ENCODE data around the gene CD96. TPM values are rescaled to one million over a fixed set of nuclear protein-coding genes. Genes with fewer than 3 reads are reported as not detected.
"Not testable (repeated sequence)": the region's sequence is repeated elsewhere in the genome, so short reads cannot be mapped to it uniquely, and the experiment has no call there.

Gene CD96
- total RNA-seq, 1 experiment from 2014 or later, result not detected

DNA sequence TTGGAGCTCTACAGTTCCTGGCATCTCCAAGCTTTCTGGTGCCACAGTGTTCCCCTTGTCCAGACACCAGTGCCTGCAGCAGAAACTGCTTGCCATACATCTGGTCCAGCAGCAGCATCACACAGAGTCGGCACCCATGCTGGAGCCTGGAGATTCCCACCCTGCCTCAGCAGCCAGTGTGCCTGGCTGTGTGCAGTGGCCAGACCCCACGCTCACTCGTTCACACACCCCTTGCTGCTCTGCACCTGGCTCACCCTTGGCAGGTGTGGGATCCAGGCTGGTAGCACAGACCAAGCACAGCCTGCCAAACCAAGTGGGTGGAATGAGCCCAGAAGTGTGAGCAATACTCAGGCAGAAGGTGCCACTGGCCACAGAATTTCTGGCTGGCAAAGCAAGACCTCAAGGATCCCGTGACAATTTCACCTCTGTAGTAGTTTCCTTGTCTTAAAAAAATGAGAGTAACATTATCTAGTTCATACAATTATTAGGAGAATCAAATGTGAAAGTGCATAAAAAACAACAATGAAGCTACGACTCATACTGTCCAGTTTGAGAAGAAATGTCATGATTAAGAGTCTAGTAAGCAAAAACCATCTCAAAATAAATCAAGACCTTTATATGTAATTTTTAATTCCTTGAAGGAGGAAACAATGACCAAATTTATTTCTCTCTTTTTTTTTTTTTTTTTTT is 76.1 kb downstream of the CD96 start:
- no peak for DNase-seq (ENCODE audit: extremely low read depth, low read depth)

DNA sequence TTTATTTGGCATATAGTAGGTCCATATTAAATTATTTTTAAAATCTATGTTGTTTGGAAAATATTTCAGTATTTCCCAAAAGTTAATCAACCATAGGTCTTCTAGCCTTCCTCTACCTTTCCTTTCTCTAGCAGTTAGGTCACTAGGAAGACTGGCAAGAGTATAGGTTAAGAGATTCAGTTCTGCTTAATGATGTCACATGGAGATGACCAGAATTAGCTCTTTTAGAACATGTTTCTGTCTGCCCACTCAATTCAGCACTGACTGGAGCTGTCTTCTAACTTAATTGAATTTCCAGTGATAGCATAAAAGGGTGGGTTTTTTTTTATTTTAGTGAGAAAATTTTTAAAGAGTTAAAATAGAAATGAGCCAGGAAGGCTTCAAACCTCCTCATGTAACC is 76.9 kb downstream of the CD96 start:
- DNase-seq (ENCODE audit: extremely low read depth, low read depth), result no peak

DNA sequence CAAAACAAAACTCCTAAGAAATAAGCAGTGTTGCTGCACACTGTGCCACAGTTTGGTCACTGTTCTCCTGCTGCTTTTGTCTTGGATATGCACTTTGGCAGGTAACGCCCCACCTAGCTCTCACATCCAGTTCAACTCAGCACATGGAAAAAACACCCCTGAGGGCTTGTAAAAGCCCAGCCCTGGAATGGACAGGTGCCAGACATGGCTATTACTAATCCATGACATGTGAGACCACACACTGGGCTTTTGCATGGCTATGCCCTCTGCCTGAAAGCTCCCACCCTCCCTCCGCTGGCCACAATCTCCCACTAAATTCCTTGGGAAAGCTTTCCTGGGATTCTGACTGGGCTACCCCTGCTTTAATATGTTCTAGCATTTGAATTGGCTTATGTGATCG is 77.8 kb downstream of the CD96 start:
- no peak for DNase-seq (ENCODE audit: extremely low read depth, low read depth)

DNA sequence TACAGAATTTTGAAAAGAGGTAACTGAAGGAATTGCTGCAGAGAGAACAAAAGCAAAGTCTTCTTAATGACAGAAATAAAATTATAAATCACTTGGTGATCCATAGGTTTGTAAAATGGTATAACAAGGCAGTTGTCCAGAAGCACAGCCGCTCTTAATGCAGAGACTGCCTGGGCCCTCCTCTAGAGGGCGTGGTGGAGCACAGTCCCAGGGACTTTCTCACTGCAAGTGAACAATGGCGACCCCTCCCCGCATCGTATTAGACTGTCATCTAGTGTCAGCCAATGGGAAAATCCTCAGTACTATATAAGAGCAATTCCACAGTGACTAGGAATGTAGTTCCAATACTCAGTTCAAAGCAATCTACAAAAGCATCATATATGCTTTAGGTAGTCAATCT is 79.5 kb downstream of the CD96 start:
- DNase-seq (ENCODE audit: extremely low read depth, low read depth), result peak; percentile 1

DNA sequence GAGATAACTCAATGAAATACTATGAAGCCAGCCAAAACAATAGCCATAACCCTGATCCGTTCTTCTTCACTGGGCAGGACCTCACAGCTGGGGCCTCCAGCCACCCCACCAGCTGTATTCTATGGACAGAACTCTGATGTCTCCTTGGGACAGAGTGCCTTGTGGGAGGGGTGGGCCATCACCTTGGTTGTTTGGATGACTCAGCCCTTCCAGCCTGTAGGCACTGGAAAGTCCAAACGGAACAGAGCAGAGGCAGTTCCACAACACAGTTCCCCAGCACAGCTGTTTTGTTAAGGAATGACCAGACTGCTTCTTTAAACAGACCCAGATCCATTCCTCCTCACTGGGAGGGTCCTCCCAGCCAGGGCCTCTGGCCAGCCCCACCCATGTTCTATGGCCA is 85.1 kb downstream of the CD96 start:
- DNase-seq (ENCODE audit: extremely low read depth, low read depth), result no peak

DNA sequence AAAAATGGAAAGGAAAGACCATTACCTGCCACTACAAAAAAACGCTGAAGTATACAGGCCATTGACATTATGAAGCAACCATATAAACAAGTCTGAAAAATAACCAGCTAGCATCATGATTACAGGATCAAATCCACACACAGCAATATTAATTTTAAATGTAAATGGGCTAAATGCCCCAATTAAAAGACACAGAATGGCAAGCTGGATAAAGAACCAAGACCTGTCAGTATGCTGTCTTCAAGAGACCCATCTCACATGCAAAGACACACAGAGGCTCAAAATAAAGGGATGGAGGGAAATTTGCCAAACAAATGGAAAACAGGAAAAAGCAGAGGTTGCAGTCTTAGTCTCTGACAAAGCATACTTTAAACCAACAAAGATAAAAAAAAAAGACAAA is 87.0 kb downstream of the CD96 start:
- DNase-seq (ENCODE audit: extremely low read depth, low read depth), result not testable (repeated sequence)

- DNase-seq (ENCODE audit: extremely low read depth, low read depth), result not testable (repeated sequence)
Measured at GRCh38 chr3:111630638-111631037, 88.6 kb downstream of the CD96 start.

DNA sequence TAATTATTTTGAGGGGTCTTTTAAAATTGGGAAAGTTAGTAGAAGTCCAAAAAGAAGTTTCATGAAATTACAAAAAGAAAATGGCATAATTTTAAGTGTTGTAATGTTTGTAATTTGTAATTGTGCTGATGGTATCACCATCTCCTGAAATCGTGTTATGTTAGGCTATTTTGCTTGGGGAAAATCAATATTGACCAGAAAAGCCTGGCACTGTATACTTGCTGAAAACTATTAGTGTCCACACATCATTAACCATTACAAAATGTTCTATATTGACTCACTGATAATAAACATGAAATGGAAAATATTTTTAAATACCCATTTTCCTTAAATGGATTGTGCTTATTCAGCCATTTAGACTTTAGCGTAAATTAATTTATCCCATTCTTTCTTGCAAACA is 93.4 kb downstream of the CD96 start:
- no peak for DNase-seq (ENCODE audit: extremely low read depth, low read depth)

- no peak for DNase-seq (ENCODE audit: extremely low read depth, low read depth)
Measured at GRCh38 chr3:111636366-111636885, 94.4 kb downstream of the CD96 start.

GRCh38 chr3:111639316-111639715 is 97.3 kb downstream of the CD96 start:
- DNase-seq (ENCODE audit: extremely low read depth, low read depth), result no peak

DNA sequence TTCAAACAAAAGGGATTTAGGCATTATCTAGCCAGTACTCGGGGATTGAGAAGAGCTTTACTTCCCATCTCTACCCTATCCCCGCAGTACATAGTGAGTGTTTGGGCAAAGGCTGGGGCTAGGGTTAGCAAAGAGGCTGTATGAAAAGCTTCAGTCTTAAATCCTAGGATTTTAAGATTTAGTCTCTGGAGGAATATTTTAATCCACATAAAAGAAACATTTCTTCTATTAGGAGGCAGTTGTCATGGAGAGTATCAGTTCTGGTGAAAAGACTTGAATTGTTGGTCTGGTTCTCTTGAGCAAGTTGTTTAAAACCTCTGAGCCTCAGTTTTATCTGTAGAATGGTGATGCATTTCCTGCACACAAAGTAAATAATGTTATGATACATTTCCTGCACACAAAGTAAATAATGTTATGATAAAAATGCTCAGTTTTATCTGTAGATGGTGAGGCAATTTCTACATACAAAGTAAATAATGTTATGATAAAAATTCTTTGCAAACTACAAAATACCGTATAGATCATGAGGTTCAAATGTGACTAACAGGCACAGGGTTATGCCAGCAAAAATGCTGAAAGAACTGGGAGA is 107.1 kb downstream of the CD96 start:
- DNase-seq (ENCODE audit: extremely low read depth, low read depth), result no peak

DNA sequence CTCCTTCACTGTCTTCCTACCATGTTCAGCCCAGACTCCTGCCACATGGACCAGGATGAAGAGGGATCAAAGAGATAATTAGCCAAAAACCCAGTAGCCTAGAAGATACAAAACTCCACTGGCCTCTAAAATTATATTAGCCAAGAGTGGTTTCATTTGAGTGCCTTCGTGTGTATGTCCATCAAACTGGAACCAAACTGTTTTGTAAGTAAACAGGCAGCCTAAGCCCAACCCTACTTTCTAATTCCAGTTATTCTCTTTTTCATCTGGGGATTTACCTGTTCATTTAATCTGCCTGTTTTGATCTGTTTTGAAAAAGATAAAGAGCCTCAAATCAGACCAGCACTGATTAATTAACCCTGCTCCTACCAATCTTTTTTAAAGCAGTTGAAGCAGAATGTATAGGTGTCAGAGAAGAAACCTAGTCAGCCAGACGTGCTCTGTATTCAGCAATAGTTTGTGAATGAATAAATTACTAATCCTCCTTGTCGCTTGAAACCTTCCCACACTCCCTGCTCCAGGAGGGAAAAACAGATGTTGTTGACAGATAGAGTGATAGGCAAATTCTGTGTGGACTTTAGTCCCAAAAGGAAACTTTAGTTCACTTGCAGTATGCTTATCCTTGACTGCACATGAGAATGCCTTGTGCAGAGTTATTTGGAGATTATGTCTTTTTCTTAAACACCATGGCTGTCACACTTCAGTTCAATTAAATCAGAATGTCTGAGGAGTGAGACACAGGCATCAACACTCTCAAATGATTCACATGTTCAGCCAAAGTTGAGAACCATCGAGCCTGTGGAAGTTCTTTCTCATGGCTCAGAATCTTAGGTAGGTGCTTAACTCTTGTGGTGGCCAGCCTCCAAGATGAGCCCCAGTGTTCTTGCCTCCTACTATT is 108.6 kb downstream of the CD96 start:
- no peak for DNase-seq (ENCODE audit: extremely low read depth, low read depth)

DNA sequence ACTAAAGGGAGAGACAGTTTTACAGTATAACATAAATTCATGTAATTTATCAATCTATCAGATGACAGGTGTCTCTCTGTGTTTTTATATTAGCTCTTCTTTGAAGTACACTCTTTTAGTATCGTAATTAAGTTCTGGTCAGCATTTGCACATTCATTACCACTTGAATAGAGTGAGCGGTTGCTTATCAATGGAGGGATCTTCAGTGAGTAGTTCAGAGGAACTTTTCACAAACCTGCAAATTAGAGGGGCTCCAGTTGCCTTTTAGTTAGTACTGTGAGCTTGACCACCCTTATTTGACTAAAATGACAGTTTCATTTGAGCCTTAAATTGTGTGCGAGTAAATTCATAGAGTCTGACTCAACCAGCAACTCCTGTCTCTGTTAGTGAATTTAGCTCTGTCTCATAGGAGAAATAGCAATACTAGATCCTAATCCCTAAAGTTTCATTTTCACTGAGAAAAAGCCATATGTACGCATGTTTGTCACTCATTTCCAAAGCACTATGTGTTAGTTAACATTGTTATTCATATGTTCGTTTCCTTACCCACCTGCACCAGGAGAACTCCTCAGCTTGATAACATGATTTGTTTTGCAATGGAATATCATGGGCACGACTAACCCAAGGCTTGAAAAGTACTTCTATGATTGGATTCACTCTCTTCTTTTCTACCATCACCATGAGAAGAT is 110.6 kb downstream of the CD96 start:
- DNase-seq (ENCODE audit: extremely low read depth, low read depth), result no peak

DNA sequence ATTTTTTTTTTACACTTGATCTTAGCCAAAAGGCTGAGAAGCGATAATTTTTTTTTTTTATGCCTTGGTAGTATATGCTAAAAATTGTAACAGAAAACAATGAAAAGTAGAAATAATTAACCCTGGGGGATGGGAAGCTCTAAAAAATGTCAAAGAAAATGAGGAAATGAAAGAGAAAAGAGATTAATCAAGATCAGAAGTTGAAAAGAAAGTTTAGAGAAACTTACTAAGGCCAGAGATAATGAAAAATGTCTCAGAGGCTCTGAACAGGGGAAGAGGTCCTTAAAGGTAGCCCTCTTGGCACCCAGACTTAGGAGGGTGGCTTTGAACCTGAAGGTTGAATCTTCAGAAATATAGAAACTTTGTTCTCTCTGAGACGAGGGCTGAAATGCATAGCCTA is 111.8 kb downstream of the CD96 start:
- DNase-seq (ENCODE audit: extremely low read depth, low read depth), result no peak

- DNase-seq (ENCODE audit: extremely low read depth, low read depth), result no peak
Measured at GRCh38 chr3:111662012-111662411, 120.0 kb downstream of the CD96 start.

GRCh38 chr3:111662907-111663306 is 120.9 kb downstream of the CD96 start:
- DNase-seq (ENCODE audit: extremely low read depth, low read depth), result no peak

- DNase-seq (ENCODE audit: extremely low read depth, low read depth), result no peak
Measured at GRCh38 chr3:111666041-111666735, 124.2 kb downstream of the CD96 start.

- no peak for DNase-seq (ENCODE audit: extremely low read depth, low read depth)
Measured at GRCh38 chr3:111667170-111667569, 125.2 kb downstream of the CD96 start.

GRCh38 chr3:111667621-111668239 is 125.7 kb downstream of the CD96 start:
- DNase-seq (ENCODE audit: extremely low read depth, low read depth), result no peak

DNA sequence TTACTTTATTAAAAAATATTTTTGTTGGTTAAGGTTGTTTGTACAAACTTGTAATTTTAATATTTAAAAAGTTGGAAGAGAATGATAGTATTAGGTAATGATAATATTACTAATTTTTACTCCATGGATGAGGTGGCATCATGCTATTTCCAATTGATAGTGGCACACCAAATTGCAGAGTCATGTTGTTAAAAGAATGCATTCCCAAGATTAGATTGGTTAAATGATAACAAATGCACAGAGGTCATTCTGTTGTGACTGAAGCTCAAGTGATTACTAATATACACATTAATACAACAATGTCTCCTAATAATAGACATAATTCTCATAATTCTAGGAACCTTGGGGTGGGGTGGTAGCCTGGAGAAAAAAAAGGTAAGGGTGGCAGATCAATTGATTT is 126.3 kb downstream of the CD96 start:
- DNase-seq (ENCODE audit: extremely low read depth, low read depth), result no peak

All from NCI-H460 (cell line).